Measurements from ENCODE around the gene PLCL1. TPM values are rescaled to one million over a fixed set of nuclear protein-coding genes. Genes with fewer than 3 reads are reported as not detected.

The PLCL1 gene
- total and polyA plus RNA-seq, 2 donors (not counting 3 experiments of a cell fraction or from before 2014, with no cell fraction given) = 0.79 to 3.4 TPM

- Histone ChIP-seq H3K27me3 (ENCODE audit: control insufficient read depth in 2 of 2, insufficient read depth in 2 of 2, low read length in 2 of 2) (peaks cover 0 to 2% of the 10 kb centered on the region in 2 experiments), H3K9me3 (replicated peaks; ENCODE audit: control insufficient read depth, insufficient read depth, low read length) (no peaks in the 10 kb centered on the region), H3K36me3 (ENCODE audit: control insufficient read depth in 2 of 2, extremely low read depth in 1 of 2, insufficient read depth in 2 of 2, low read length in 2 of 2) (no peaks in the 10 kb centered on the region), H3K27ac (ENCODE audit: insufficient read depth, low read depth, low read length) (no peak overlapping the region), H3K4me1 (ENCODE audit: control insufficient read depth, extremely low read depth, insufficient read depth, low read length) (peaks cover 14% of the 10 kb centered on the region), H3K9ac (replicated peaks; ENCODE audit: extremely low read depth, insufficient read depth, low read length) (no peak overlapping the region), H3K4me3 (replicated peaks in 1 of 3; ENCODE audit: insufficient read depth in 1 of 3, low read depth in 1 of 3, low read length in 3 of 3) (no peak overlapping the region), H3K79me2 (ENCODE audit: control insufficient read depth, insufficient read depth, low read length) (no peaks in the 10 kb centered on the region), H2AFZ (ENCODE audit: low read depth, low read length) (no peak overlapping the region), H3K4me2 (ENCODE audit: insufficient read depth, low read length) (no peak overlapping the region), H4K20me1 (replicated peaks; ENCODE audit: control insufficient read depth, extremely low read depth, insufficient read depth, low read length) (no peaks in the 10 kb centered on the region), H3K9me1 (replicated peaks; ENCODE audit: control insufficient read depth, extremely low read depth, insufficient read depth, low read length) (no peaks in the 10 kb centered on the region)
- no peak for FAIRE-seq
- no TSS peak for BruUV-seq (replicated peaks)
- ChIA-PET CTCF (interaction anchor here (0.5 to 4.0 kb wide), 6 partner anchors 185 to 496 kb away, joined by 3 to 55 read pairs (median 6); no protein-coding TSS in a partner anchor), POLR2A (no interaction called here)
- TF ChIP-seq POLR2AphosphoS5 (IDR thresholded peaks at IDR 0.05; ENCODE audit: insufficient read depth, low read depth, low read length) (no peak), EZH2 (IDR thresholded peaks at IDR 0.05; ENCODE audit: borderline replicate concordance, low read depth, low read length, severe bottlenecking) (no peak), FOS (IDR thresholded peaks at IDR 0.05; ENCODE audit: borderline replicate concordance, insufficient read depth, low read length) (no peak), JUN (IDR thresholded peaks at IDR 0.05; ENCODE audit: borderline replicate concordance, insufficient read depth, insufficient read length, low read depth) (no peak), CTCF (IDR thresholded peaks at IDR 0.05; ENCODE audit: extremely low read depth in 1 of 2, insufficient read depth in 1 of 2, low read depth in 1 of 2, low read length in 2 of 2) (no peak), MYC (IDR thresholded peaks at IDR 0.05; ENCODE audit: low read depth, low read length) (no peak), POLR2A (IDR thresholded peaks at IDR 0.05; ENCODE audit: low read depth, low read length) (no peak)
- TF ChIP-seq, protein P1, sequence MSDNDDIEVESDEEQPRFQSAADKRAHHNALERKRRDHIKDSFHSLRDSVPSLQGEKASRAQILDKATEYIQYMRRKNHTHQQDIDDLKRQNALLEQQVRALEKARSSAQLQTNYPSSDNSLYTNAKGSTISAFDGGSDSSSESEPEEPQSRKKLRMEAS (IDR thresholded peaks at IDR 0.05; ENCODE audit: insufficient read depth, insufficient read length) = no peak
- dilution Hi-C loops (cut with MboI; ENCODE audit: extremely low pct_ligation_motif_present, low sequenced_read_pairs) = no loop called here
- intact Hi-C loops (cut with micrococcal nuclease) = loop anchor here (10.0 kb wide), 1 partner anchor 1664 kb away; no protein-coding TSS in a partner anchor
- DNase-seq (ENCODE audit: low read depth, low spot score) = no peak
These were observed 3.4 kb upstream of the PLCL1 start for GRCh38 chr2:197801033-197801432.
